HG02571 (cell line): ENCODE results near the gene GNB5.
A peak's percentile ranks its signal among the peaks of the same experiment; 100 is the strongest.
"Not testable (repeated sequence)": the region's sequence is repeated elsewhere in the genome, so short reads cannot be mapped to it uniquely, and the experiment has no call there.

Experiments used
- ATAC-seq: cut with Tn5 transposase; IDR thresholded peaks from one replicate; pipeline ENCODE4 v1.9.1; 2021; ENCODE audit warnings: mild to moderate bottlenecking, moderate library complexity; ENCODE audit not compliant: unreplicated experiment

GNB5 gene

DNA sequence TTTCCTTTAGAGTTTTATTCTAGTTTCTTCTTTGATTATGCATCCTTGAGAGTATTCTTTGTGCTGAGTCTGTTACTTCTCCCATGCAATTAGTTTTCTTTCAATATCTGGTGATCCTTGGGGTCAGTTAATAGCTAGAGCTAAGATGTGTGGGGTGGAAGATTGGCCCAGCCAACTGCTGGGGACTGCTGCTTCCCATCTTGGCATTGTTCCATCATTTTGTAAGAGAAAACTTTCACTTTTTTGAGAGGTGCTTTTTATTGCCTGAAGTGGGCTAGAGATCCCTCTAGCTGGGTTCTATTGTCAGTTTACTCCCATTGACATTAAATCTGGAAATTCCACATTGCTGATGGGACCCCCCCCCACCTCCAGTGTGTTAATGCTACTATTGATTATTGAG, 94.0 kb downstream of the GNB5 start:
- no peak for ATAC-seq

DNA sequence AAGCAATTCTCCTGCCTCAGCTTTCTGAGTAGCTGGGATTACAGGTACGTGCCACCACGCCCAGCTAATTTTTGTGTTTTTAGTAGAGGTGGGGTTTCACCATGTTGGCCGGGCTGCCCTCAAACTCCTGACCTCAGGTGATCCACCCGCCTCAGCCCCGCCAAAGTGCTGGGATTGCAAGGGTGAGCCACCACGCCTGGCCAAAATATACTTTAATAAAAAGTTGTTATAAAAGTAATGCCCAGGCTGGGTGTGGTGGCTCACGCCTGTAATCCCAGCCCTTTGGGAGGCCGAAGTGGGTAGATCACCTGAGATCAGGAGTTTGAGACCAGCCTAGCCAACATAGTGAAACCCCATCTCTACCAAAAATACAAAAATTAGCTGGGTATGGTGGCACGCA, 94.7 kb downstream of the GNB5 start:
- ATAC-seq: not testable (repeated sequence)

DNA sequence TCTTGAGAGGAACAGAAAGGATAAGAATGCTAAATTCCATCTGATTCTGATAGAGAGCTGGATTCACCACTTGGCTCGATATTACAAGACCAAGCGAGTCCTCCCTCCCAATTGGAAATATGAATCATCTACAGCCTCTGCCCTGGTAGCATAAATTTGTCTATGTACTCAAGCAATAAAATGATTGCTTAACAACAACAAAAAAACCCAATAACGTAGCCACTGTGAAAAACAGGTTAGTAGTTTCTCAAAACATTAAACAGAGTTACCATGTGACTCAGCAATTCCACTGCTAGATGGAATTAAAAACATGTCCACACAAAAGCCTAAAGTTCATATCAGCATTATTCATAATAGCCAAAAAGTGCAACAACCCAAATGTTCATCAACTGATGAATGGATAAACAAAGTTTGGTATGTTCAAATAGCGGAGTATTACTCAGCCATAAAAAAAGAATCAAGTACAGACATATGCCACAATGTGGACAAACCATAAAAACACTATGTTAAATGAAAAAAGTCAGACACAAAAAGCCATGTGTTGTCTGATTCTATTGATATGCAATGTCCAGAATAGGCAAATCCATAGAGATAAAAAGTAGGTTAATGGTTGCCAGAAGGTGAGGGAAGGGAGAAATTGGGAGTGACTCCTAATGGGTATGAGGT, 95.5 kb downstream of the GNB5 start:
- ATAC-seq: no peak

DNA sequence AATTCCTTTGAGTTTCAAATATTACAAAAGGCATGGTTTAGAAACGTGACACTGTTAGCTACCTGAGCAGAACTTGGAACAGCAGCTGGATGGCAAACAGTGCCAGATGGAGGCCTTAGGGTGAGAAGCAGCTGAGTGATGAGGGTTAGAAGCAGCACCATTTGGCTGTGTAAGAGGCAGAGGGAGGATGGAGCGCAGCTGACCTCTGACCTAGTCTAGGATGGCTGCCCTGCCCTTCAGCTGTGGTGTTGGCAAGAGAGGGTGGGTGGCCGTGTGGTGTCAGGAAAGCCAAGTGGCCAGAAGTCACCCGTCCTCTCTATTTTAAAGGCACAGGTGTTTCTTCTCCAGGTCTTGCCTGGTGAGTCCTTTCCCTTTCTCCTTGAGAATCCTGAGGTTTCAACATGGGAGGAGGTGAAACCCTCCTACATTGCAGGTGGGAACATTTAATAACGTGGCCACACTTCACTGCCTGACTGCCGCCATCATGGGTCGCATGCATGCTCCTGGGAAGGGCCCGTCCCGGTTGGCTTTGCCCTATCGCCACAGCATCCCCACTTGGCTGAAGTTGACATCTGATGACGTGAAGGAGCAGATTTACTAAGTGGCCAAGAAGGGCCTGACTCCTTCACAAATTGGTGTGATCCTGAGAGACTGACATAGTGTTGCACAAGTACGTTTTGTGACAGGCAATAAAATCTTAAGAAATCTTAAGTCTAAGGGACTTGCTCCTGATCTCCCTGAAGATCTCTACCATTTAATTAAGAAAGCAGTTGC, 96.2 kb downstream of the GNB5 start:
- no peak for ATAC-seq

DNA sequence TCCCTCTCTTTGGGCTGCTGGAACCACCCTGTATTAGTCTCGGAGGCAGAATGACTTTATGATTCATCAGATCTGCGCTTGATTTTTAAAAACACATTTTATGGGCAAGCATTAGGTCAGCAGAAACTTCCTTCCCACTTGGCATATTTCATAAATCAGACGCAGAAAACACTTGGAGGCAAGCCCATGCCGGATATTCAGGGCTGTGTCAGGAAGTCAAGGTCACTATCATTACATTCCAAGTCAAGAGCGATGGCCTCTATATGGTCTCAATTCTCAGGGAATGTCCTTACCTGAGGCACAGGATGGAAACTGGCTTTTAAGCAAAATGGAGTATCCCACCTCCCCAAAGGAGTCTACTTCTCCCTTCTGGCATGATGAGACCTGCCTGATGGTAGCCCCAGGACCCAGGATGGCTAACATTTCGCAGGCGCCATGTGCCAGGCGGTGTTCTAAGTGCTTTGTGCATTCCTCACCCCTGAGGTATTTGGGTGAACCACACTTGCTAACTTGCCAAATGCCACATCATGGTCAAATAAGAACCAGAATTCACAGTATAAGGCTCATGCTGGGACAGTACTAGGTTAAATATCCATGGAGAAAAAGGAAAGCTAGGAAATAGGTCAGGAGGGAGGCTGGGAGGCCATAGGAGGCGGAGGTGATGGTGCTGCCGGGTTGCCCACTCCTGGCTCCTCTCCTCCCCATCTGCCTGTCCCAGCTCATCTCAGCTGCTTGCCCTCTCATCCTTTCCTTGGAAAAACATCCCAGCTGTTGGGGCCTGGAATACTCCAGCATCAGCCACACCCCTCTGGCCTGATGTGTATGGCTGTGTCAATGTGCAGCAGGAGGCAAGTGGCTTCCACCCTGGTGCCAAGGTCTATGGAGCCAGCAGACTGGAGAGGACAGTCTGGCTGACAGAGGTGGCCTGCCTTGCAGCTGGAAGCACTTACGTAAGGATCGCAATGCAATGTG, 97.4 kb downstream of the GNB5 start:
- ATAC-seq: no peak

DNA sequence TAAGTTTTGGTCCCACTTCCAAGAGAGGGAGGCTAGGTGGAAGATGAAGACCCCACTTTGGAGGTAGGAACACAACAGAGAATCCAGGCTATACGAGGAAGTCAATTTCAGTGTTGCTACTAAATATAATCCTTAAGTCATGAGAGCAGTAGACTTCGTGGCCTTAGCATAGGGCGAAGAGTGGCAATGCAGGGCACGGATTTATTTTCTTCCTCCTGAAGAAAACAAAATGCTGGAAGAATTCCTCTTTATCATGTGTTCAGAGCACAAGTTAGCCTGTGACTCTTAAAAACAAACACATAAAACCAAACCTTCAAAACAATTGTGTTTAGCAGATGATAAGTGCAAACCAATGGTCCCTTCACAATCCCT, 98.0 kb downstream of the GNB5 start:
- ATAC-seq: no peak

DNA sequence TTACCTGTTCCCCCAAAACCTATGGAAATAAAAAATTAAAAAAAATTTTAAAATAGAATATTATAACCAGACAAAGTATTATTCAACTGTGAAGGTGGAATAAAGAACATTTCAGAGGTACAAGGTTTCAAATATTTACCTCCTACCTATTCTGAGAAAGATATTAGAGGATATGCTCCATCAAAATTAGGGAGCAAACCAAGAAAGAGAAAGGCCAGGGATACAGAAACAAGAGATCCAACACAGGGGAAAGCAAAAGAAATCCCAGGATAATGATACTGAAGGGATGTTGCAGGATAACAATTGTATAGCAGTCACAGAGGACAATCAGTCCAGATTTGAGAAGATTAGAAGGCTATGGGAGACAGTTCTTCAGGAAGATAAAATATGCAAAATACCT, 101.0 kb downstream of the GNB5 start:
- no peak for ATAC-seq

DNA sequence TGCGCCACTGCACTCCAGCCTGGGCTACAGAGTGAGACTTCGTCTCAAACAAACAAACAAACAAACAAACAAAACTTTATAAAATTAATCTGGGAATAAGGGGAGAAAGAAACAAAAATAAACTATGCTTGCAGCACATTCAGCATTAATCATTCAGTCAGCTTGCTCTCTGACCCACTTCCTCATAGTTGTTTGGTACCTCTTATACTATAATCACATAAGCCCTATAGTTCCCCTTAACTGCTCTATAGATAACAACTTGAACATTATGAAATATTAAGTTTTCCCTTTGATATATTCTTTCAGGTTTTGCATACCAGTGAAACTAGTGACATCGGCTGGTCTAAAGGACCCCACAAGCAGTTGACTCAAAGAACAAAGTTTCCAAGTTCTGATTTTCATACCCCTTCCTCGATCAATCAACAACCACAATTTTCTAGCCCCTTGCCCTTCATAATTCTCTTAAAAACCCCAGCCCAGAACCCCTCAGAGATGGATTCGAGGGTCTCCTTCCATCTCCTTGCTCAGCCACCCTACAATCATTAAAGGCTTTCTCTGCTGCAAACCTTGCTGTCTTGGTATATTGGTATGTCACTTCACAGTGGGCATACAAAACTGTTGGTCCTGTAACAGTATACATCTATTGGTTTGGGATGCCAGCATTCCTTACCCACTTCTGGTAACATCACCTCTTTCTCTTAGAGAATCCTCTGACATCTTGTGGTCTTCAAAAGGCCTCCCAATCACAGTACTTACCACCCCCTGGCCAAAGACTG, 105.0 kb downstream of the GNB5 start:
- no peak for ATAC-seq

DNA sequence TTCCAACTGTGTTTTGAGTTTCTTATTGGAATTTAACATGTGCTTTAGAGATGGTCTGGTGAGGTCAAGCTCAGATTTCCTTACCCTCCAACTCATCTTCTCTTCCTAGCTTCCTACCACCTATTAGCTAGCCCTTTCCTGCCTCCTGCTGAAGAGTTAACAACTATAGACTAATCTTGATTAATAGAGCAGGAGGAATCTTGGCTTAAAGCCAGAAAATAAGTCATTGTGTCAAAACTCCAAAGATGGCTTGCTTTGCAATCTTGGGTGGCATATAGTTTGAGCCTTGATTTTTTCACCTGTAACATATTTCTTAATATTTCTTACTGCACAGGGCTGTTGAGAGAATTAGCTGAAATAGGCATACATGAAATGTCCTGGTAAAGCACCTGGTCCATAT, 105.9 kb downstream of the GNB5 start:
- ATAC-seq: no peak

DNA sequence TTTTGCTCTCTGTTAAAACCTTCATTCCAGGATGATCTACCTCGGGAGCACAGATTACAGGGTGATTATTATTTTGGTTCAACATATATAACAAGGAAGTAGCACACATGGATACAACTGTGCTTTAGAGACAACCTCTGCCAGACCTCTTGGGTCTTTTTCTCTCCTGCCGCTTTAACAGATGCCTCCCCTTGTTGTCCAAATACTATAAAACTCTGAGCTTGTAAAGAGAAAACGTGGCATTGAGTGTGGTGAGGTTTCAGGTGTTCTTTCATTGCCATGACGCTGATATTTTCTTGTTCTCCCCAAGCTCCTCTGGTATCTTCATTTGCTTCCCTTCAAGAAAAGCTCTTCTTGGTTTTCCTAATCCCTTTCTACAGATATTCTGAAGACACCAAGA, 107.6 kb downstream of the GNB5 start:
- no peak for ATAC-seq

DNA sequence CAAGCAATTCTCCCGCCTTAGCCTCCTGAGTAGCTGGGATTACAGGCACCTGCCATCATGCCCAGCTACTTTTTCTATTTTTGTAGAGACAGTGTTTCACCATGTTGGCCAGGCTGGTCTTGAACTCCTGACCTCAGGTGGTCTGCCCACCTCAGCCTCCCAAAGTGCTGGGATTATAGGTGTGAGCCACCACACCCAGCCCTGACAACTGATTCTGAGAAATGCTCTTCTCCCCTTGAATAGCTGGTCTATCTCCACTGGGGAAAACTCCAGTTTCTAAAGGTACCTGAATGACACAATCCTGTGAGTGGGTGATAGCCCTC, 108.2 kb downstream of the GNB5 start:
- not testable (repeated sequence) for ATAC-seq

DNA sequence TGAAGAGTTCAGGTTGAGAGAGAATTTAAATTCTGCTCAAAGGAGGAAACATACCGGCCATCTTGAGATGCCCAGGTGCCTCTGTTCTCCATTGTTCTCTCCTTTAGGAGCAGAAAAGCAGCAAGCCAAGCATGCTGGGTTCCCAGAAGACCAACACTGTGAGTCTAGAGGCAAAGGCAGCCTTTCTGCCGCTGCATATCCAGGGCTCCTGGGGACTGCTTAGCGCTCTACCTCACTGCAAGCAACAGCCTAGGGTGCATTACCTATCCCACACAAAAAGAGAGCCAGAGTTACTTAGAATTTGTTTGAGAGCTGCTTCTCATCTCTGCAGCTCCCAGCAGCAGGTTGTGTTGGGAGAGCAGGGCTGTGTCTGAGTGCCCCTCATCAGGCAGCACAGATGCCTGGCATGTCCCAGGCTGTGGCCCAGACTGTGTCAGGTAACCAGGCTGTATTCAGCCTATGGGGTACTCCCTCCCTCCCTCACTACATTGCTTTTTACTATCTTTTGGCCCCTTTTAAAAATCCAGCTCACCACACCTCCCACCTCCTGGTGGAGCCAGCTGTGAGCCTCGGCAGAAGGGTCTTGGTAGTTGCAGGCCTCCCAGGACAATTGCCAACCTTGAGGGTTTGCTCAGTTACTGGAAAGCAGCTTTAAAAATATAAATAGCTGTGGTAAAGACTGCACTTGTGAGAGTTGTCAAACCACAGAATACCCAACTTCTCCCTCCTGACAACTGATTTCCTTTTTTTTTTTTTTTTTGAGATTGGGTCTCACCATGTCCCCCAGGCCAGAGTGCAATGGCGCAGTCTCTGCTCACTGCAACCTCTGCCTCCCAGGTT, 108.8 kb downstream of the GNB5 start:
- peak; percentile 87 for ATAC-seq

DNA sequence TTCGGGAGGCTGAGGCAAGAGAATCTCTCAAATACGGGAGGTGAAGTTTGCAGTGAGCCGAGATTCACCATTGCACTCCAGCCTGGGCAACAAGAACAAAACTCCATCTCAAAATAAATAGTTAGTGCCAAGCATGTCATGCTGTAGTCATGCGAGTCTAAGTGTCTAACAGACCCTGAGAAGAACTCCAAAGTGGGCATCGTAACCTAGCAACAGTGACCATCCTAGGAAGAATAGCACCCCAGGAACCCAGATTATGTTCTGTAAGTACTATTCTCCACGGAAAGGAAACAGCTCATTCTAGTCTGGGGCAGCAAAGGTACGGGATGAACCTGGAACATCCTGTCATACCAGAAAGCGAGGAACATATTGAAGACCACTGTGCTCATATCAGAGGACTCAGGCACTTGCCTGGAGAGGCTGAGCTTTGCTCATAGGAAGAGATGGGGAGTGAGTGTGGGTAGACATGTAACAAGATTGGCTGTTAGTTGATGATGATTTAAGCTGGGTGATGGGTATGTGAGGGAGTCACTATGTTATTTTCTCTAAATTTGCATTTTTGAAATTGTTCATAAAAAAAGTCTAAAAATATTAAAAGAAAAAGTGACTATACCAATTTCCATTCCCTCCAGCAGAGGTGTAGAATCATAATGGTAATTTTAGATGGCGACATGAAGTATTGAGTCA, 110.3 kb downstream of the GNB5 start:
- ATAC-seq: no peak

DNA sequence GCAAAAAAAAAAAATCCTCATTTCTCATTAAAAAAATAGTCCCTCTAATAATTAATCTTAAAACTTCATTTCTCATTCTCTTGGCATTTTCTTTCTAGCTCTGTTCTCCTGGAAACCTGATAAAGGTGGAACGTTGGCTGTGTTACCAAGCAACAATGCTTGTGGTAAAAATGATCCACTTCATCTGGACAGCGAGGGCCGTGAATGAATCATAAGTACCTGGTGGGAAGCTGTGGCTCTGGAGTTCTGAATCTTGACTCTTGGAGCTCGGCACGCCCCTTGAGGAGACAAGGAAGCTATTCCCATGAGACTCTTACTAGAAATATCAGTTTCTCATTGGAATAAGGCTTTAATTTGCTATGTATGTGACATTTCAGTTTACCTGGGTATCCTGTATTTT, 111.2 kb downstream of the GNB5 start:
- no peak for ATAC-seq

DNA sequence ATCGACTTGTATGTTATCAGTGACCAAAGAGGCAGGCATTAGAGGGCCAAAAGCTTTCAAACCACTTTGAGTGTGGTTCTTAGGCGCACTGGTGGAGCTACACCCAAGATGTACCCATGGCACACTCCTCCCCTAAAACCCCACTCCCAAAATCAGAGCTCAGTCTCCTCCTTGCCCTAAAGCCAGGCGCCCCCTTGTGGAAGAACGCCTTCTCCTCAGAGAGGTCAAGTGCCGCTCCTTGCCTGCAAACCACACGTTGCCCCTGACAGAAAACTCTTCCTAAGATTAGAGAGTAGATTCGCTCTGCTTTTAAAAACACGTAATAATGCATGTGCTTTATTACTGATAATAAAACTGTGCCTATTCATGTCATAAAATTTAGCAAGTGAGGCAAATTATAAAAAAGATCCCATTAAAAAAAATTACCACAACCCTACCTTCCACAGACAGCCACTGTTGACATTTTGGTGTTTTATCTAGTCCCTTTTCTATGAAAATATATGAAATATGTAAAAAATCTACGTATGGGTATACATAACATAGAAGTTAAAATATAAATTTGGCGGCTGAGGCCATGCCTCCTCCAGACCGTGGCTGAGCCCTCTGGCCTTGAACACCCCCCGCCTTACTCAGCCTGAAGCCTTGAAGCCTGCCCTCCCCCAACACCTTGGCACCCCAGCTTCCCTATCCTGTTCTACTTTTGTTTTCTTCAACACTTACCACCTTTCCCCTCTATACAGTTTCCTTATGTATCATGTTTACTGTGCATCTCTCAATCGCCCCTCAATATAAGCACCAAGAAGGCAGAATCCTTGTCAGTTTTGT, 112.1 kb downstream of the GNB5 start:
- no peak for ATAC-seq

DNA sequence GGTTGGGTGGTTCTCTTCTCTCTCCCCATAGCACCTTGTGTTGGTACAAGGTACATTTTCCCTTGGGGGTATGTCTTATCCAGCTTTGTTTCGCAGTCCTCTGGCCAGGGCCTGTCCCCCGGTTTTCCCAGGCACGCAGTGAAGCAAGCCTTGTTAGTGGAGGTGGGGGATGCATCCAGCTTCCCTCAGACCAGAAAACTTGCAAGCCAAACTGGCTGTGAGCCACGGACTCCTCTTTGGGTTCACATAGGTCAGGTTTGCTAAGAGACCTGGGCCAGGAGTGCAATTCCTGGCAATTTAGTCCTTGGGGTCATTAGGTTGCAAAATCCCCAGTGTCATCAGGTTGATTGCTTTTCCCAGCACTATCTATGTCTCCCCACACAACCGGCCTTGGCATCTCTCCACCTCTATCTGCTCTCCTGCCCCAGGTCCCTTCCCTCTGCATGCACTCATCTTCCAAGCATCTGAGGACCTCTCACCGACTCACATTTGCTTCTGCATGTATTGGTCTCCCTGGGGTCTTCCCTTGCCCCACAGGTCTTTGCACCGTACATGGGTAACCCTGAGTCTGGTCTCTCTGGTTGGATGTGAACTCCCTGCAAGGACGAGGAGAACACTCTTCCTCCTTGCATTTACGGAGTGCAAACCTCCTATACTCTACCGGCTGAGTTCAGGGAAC, 112.9 kb downstream of the GNB5 start:
- no peak for ATAC-seq

DNA sequence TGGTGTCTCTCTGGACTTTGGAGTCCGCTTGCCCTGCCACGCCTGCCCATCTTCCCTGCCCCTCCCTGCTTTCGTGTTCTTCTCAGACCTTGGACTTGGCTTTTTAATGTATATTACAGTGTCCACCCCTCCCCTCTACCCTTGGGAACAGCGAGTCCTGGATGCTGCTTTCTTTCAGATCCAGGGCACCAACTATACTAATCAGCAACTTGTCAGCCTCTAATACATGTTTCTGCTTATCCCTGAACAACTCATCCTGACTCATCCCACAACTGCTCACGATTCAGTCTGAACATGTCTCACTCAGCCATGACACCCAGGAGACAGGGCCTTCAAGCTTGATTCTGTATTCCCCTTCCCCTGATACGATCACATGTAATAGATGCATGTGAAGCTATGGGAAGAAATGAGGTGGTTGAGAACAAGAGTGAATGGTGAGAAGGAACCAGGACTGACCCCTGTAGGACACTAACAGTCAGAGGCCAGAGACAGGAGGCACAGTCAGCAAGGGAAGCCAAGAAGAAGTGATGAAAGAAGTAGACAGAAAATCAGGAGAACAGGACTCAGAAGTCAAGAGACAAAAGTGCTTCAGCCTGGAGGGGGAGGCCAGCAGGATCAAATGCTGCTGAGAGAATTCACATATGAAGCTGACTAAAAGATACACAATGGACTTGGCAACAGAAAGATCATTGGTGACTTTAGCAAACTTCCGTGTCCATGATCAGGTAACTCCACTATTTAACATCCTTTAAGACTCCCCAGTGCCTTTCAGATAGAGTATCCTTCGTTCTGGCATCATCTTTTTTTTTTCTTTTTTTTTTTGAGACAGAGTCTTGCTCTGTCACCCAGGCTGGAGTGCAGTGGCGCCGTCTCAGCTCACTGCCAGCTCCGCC, 114.1 kb downstream of the GNB5 start:
- no peak for ATAC-seq
